H1 (cell line): ENCODE measurements around the gene SMARCD1.

Experiments used
- EP300 ChIP-seq, 2 experiments: IDR thresholded peaks; 1 replicate in 1 of 2; 2 replicates in 1 of 2; pipeline ENCODE4 v1.6.1; 2011 to 2012; ENCODE audit warnings: low read depth in 2 of 2, low read length in 2 of 2, mild to moderate bottlenecking in 2 of 2, borderline replicate concordance in 1 of 2, inconsistent platforms in 1 of 2, moderate library complexity in 1 of 2
- KDM1A ChIP-seq: fragments of 200-600, 300-600 bp; sonication (generic); IDR thresholded peaks from 2 replicates; pipeline ENCODE4 v1.7.1; 2016; ENCODE audit warnings: mild to moderate bottlenecking, low read length, borderline replicate concordance
- NANOG ChIP-seq: IDR thresholded peaks from 2 replicates; pipeline ENCODE4 v1.6.1; 2011; ENCODE audit warnings: low read length, low read depth, mild to moderate bottlenecking, inconsistent platforms; ENCODE audit not compliant: insufficient read depth, poor library complexity, severe bottlenecking
- POLR2AphosphoS5 ChIP-seq: IDR thresholded peaks from 2 replicates; pipeline ENCODE4 v1.6.1; 2011; ENCODE audit warnings: low read depth, low read length
- RXRA ChIP-seq: IDR thresholded peaks from 2 replicates; pipeline ENCODE4 v1.6.1; 2011; ENCODE audit warnings: low read depth, mild to moderate bottlenecking, low read length, moderate library complexity; ENCODE audit not compliant: insufficient read depth
- TAF1 ChIP-seq: IDR thresholded peaks from 2 replicates; pipeline ENCODE4 v1.6.1; 2011; ENCODE audit warnings: mild to moderate bottlenecking, low read depth, low read length
- TF ChIP-seq, protein P1 (sequence below), 3 experiments: IDR thresholded peaks; 1 replicate in 2 of 3; 2 replicates in 1 of 3; pipeline versions ENCODE4 v1.5.1 to v1.6.1; 2011; ENCODE audit warnings: low read length in 3 of 3, mild to moderate bottlenecking in 3 of 3, inconsistent platforms in 2 of 3, low read depth in 1 of 3, moderate library complexity in 1 of 3; ENCODE audit not compliant: insufficient read depth in 1 of 3; ENCODE audit errors: control extremely low read depth in 1 of 3
- TF ChIP-seq, protein P2 (sequence below): IDR thresholded peaks from 2 replicates; pipeline ENCODE4 v1.6.1; 2011; ENCODE audit warnings: low read length, improper control_type of control experiment
- TF ChIP-seq, protein P3 (sequence below): IDR thresholded peaks from 2 replicates; pipeline ENCODE4 v1.6.1; 2012; ENCODE audit warnings: inconsistent platforms

DNA sequence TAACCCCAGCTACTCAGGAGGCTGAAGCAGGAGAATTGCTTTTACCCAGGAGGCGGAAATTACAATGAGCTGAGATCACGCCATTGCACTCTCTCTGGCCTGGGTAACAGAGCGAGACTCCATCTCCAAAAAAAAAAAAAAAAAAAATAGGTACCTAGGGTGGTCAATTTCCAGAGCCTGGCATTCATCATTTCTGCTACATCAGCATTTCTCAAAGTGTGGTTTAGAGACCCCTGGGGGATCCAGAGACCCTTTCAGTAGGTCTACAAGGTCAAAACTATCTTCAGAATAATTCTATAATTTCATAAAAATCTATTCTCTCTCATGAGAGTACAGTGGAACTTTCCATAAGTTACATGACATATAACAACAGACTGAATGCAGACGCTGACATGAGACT, 62.1 kb downstream of the SMARCD1 start:
- TF ChIP-seq RXRA (no peak), KDM1A (no peak), POLR2AphosphoS5 (no peak), NANOG (no peak), TAF1 (no peak), EP300 (IDR thresholded peaks at IDR 0.05; ENCODE audit: borderline replicate concordance in 1 of 2, low read depth in 2 of 2, low read length in 2 of 2) (no peak)
- TF ChIP-seq, protein P1, sequence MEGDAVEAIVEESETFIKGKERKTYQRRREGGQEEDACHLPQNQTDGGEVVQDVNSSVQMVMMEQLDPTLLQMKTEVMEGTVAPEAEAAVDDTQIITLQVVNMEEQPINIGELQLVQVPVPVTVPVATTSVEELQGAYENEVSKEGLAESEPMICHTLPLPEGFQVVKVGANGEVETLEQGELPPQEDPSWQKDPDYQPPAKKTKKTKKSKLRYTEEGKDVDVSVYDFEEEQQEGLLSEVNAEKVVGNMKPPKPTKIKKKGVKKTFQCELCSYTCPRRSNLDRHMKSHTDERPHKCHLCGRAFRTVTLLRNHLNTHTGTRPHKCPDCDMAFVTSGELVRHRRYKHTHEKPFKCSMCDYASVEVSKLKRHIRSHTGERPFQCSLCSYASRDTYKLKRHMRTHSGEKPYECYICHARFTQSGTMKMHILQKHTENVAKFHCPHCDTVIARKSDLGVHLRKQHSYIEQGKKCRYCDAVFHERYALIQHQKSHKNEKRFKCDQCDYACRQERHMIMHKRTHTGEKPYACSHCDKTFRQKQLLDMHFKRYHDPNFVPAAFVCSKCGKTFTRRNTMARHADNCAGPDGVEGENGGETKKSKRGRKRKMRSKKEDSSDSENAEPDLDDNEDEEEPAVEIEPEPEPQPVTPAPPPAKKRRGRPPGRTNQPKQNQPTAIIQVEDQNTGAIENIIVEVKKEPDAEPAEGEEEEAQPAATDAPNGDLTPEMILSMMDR (IDR thresholded peaks at IDR 0.05; ENCODE audit: control extremely low read depth in 1 of 3, insufficient read depth in 1 of 3, low read depth in 1 of 3, low read length in 3 of 3) = no peak
- TF ChIP-seq, protein P2, sequence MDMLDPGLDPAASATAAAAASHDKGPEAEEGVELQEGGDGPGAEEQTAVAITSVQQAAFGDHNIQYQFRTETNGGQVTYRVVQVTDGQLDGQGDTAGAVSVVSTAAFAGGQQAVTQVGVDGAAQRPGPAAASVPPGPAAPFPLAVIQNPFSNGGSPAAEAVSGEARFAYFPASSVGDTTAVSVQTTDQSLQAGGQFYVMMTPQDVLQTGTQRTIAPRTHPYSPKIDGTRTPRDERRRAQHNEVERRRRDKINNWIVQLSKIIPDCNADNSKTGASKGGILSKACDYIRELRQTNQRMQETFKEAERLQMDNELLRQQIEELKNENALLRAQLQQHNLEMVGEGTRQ = no peak
- TF ChIP-seq, protein P3, sequence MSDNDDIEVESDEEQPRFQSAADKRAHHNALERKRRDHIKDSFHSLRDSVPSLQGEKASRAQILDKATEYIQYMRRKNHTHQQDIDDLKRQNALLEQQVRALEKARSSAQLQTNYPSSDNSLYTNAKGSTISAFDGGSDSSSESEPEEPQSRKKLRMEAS = no peak
